Stimulated activated CD4-positive, alpha-beta T cell treated with anti-CD3 and anti-CD28 coated beads, Interleukin-1b, Interleukin-23, amount 100 ng/mL, for 4 hours (primary cell): ENCODE measurements around the gene SGK1.
"Not testable (repeated sequence)": the region's sequence is repeated elsewhere in the genome, so short reads cannot be mapped to it uniquely, and the experiment has no call there.

ENCODE experiments used
- DNase-seq, 2 donors: peaks; one replicate each; pipeline ENCODE4 v3.0.0-alpha.2; 2020; ENCODE audit warnings: low read depth in 2 of 2

Gene SGK1

DNA sequence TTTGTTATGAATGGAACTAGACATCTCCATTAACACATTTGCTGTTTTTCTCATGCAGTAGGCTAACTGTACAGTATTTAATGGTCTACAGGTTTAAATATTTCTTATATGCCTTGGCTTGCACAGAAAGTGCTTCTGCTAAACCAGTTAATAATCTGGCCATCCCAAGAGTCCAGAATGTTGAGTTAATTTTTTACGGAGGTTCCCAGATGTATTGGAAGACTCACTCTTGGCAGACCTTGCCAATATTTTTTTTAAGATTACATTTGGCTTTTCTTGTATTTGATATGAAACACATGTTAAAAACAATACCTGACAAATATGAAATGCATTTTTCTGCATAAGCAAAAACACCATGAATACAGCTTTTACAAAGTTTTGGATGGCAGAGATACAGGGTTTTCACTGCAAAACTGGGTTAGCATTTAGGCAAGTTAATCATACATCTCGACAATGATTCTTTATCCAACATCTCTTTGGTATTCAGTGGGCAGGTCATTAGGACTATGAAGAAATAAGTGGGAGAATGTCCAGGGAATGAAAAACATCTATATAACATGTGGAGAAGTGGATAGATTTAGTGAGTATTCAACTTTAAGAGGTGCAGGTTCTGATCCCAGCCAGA is 94.0 kb downstream of the SGK1 start:
- no peak for DNase-seq

DNA sequence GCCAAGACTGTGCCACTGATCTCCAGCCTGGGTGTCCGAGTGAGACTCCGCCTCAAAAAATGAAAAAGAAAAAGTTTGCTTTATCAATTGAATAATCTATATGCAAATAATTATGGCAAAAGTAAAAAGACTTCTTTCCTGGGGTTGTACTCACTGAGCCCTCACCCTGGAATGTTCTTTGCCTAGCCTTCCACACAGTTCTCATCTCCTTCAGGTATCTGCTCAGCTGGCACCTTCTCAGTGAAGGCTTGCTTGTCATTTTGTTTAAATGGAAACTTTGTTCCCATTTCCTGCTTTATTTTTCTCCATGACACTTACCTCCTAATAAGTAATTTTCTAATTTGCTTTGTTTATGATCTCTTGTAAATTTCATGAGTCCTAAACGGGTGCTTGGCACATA is 96.7 kb downstream of the SGK1 start:
- DNase-seq, result no peak

- no peak for DNase-seq
These were observed 100.1 kb downstream of the SGK1 start for GRCh38 chr6:134217798-134218140.

GRCh38 chr6:134217105-134217797 is 100.7 kb downstream of the SGK1 start:
- DNase-seq, result no peak

DNA sequence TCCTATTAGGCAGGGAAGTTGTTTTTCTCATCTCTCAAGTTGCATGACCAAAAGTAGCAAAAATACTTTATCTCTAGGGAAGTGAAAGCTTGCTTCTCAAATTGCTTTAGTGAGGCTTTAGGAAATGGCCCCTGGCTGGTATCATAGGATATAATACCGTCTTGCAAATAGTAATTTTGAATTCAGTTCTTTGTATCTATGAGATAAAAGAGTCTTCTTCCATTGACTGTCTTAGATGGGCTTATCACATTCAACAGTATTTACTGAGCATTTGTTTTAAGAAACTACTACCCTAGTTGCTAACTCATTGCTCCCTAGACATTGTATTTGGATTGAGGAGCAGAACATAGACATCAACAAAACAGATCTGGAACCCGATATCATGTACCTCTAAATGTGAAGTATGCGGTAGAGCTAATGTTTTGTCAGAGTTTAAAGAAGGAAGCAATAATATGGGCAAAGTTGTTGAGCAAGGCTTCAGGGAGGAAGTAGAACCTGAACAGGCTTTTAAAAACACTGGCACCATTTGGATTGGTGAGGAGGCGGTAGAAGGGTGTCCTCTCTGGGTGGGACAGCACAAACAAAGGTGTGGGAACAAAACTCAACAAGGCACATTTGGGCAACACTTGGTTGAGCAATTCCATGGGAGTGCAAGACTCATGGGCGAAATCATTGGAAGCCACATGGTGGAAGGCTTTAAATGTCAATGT is 101.5 kb downstream of the SGK1 start:
- DNase-seq, result no peak

- DNase-seq, result not testable (repeated sequence)
These were observed 104.5 kb downstream of the SGK1 start for GRCh38 chr6:134213410-134213809.

- no peak for DNase-seq
These were observed 106.6 kb downstream of the SGK1 start for GRCh38 chr6:134211297-134211696.

- DNase-seq, result no peak
These were observed 110.5 kb downstream of the SGK1 start for GRCh38 chr6:134207421-134207820.

GRCh38 chr6:134205366-134205765 is 112.5 kb downstream of the SGK1 start:
- DNase-seq, result no peak

DNA sequence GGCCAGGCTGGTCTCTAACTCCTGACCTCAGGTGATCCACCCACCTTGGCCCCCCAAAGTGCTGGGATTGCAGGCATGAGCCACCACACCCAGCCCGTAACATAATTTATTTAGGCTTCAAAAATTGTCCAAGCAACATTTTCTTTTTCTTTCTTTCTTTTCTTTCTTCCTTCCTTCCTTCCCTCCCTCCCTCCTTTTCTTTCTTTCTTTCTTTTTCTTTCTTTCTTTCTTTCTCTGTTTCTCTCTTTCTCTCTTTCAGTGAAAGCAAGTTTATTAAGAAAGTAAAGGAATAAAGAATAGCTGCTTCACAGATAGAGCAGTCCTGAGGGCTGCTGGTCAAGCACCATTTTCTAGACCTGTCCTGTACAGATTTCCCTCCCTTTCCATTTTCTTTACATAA is 113.2 kb downstream of the SGK1 start:
- not testable (repeated sequence) for DNase-seq

DNA sequence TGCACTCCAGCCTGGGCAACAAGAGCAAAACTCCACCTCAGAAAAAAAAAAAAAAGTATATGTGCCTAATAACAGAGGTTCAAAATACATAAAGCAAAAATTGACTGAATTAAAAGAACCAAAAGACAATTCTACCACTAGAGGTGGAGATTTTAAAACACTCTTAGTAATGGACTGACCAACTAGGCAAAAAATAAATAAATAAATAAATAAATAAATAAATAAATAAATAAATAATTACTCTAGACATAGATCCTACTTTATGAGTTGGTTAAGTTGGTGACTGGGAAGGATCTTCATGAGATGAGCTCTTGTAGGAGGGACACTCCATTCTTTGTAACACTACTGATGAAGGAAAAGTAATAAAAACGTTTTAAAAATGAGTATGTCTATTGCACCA is 113.9 kb downstream of the SGK1 start:
- DNase-seq, result no peak

DNA sequence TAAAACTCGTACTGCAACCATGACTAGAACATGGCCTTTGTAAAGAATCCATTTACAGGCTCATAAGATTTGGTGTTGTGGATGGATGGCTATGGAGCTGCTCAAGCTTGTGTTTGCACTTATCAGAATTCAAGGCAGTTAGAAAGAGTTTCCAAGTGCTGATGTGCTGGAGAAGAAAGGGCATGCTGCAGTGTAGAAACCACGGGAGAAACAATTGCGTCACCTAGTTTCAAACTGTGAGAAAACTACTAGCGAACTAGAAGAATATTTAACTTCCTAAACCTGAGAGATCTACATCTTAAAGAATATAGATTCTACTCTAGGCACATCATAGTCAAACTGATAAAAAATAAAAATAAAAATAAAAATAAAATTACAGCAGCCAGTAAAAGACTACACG is 116.2 kb downstream of the SGK1 start:
- no peak for DNase-seq

- no peak for DNase-seq
These were observed 117.9 kb downstream of the SGK1 start for GRCh38 chr6:134199848-134200606.

- no peak for DNase-seq
These were observed 119.8 kb downstream of the SGK1 start for GRCh38 chr6:134198093-134198492.

- DNase-seq, result not testable (repeated sequence)
These were observed 120.2 kb downstream of the SGK1 start for GRCh38 chr6:134197685-134198084.

- DNase-seq, result no peak
These were observed 121.2 kb downstream of the SGK1 start for GRCh38 chr6:134196568-134197193.

- DNase-seq, result no peak
These were observed 121.9 kb downstream of the SGK1 start for GRCh38 chr6:134195985-134196384.

GRCh38 chr6:134195164-134195906 is 122.6 kb downstream of the SGK1 start:
- DNase-seq, result no peak

GRCh38 chr6:134193536-134194498 is 124.1 kb downstream of the SGK1 start:
- DNase-seq, result no peak

DNA sequence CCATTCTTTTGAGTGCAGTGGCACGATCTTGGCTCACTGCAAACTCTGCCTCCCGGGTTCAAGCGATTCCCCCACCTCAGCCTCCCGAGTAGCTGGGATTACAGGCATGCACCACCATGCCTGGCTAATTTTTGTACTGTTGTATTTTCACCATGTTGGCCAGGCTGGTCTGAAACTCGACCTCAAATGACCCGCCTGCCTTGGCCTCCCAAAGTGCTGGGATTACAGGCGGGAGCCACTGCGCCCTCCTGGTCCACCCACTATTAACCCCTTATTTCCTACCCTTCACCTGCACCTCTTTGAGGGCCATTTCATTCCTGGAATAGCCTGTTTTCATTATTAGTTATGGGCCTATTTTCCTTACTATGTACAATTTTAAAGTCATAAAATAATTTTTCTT is 125.3 kb downstream of the SGK1 start:
- not testable (repeated sequence) for DNase-seq
